NCI-H82 treated with DMSO at 0.1 percent for 48 hours (cell line): ENCODE results near the gene AKAP5.

ENCODE experiments used
- DNase-seq: peaks from one replicate; lab custom pipeline; 2025; ENCODE audit not compliant: unreplicated experiment; lab: John Stamatoyannopoulos, UW

Gene AKAP5

GRCh38 chr14:64459405-64460136 lies 5.7 kb upstream of the AKAP5 start:
- no peak for DNase-seq

- DNase-seq: no peak
Observed at GRCh38 chr14:64461221-64461620, 4.1 kb upstream of the AKAP5 start.

- DNase-seq: no peak
Observed at GRCh38 chr14:64463195-64463594, 2.1 kb upstream of the AKAP5 start.

- no peak for DNase-seq
Observed at GRCh38 chr14:64463873-64464272, 1.4 kb upstream of the AKAP5 start.

GRCh38 chr14:64464651-64465050 lies 648 bp upstream of the AKAP5 start:
- DNase-seq: no peak

GRCh38 chr14:64465831-64466554 lies 694 bp downstream of the AKAP5 start:
- peak; percentile 24 for DNase-seq

- DNase-seq: no peak
Observed at GRCh38 chr14:64467101-64467500, 1.8 kb downstream of the AKAP5 start.

GRCh38 chr14:64467566-64467965 lies 2.3 kb downstream of the AKAP5 start:
- DNase-seq: no peak

GRCh38 chr14:64468451-64468850 lies 3.2 kb downstream of the AKAP5 start:
- no peak for DNase-seq

GRCh38 chr14:64474041-64474440 lies 8.7 kb downstream of the AKAP5 start:
- no peak for DNase-seq

GRCh38 chr14:64474698-64475097 lies 9.4 kb downstream of the AKAP5 start:
- DNase-seq: no peak

- no peak for DNase-seq
Observed at GRCh38 chr14:64475585-64476273, 10.4 kb downstream of the AKAP5 start.

- DNase-seq: no peak
Observed at GRCh38 chr14:64476438-64476837, 11.1 kb downstream of the AKAP5 start.

GRCh38 chr14:64478634-64479250 lies 13.4 kb downstream of the AKAP5 start:
- DNase-seq: no peak

- no peak for DNase-seq
Observed at GRCh38 chr14:64488590-64489099, 23.3 kb downstream of the AKAP5 start.

- no peak for DNase-seq
Observed at GRCh38 chr14:64491637-64492036, 26.3 kb downstream of the AKAP5 start.

GRCh38 chr14:64493455-64493854 lies 28.2 kb downstream of the AKAP5 start:
- no peak for DNase-seq

GRCh38 chr14:64495252-64495651 lies 30.0 kb downstream of the AKAP5 start:
- no peak for DNase-seq

GRCh38 chr14:64496764-64497163 lies 31.5 kb downstream of the AKAP5 start:
- no peak for DNase-seq

- DNase-seq: no peak
Observed at GRCh38 chr14:64500088-64500487, 34.8 kb downstream of the AKAP5 start.

- DNase-seq: no peak
Observed at GRCh38 chr14:64501411-64502171, 36.3 kb downstream of the AKAP5 start.
